Cardiac muscle cell (in vitro differentiated cells and primary cell): Measurements from ENCODE around the gene ABR. TPM values are rescaled to one million over a fixed set of nuclear protein-coding genes. Genes with fewer than 3 reads are reported as not detected.

Source experiments
- DNase-seq, 2 donors: peaks; one replicate each; pipeline versions ENCODE4 v3.0.0 to v3.0.0-alpha.2; 2010 to 2017; ENCODE audit warnings: low read depth in 1 of 2, low spot score in 1 of 2
- H3K27ac ChIP-seq: fragments of 200-600 bp; sonication (generic); 2 replicates; pipeline ENCODE4 v1.5.1; 2016
- H3K27me3 ChIP-seq: fragments of 200-600 bp; sonication (generic); 2 replicates; pipeline ENCODE4 v1.6.0; 2016; ENCODE audit warnings: control low read depth
- H3K36me3 ChIP-seq: fragments of 200-600 bp; sonication (generic); 2 replicates; pipeline ENCODE4 v1.5.1; 2016; ENCODE audit warnings: control low read depth
- H3K4me1 ChIP-seq: fragments of 200-600 bp; sonication (generic); 2 replicates; pipeline ENCODE4 v1.8.1; 2017; ENCODE audit warnings: low read depth, mild to moderate bottlenecking, mixed run types
- H3K4me3 ChIP-seq: fragments of 200-600 bp; sonication (generic); 2 replicates; pipeline ENCODE4 v1.5.1; 2016; ENCODE audit warnings: mild to moderate bottlenecking
- H3K9me3 ChIP-seq: fragments of 200-600 bp; sonication (generic); 2 replicates; pipeline ENCODE4 v1.5.1; 2017; ENCODE audit warnings: low read depth, mild to moderate bottlenecking, control low read depth
- polyA plus RNA-seq: library from polyadenylated mRNA; unstranded; fragments of >200 nt; fragmentation: Nextera tagmentation; extraction: Ambion mirVana; gene quantifications from 2 replicates; pipeline ENCODE4 v1.2.1, GENCODE V29; 2016
- total RNA-seq: library from RNA; depleted of rRNA; stranded (reverse); fragments of >200 nt; gene quantifications from 2 replicates; pipeline ENCODE4 v1.2.3, GENCODE V29; 2016
- TF ChIP-seq, protein P1 (sequence below): IDR thresholded peaks from 2 replicates; pipeline ENCODE4 v1.5.1; 2012; ENCODE audit warnings: low read depth, mild to moderate bottlenecking, low read length

Gene ABR
- total and polyA plus RNA-seq, 2 experiments from 2014 or later: 23.5 to 67.5 TPM

DNA sequence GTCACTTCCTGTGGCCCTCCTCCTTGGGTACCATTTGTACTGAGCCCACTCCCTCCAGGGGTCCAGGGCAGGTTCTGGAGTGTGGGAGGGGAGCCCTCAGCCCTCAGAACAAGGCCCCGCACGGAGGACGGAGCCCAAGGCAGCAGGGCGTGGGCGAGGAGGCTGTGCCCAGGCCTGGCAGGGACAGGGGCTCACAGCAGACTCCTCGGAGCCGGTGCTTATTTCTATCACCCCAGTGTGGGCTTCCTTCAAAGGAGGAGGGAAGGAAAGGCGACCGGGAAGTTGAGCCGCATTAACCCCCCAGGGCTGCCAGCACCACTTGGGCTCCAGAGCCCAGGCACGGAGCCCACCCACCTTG lies 54.0 kb downstream of the ABR start:
- TF ChIP-seq, protein P1, sequence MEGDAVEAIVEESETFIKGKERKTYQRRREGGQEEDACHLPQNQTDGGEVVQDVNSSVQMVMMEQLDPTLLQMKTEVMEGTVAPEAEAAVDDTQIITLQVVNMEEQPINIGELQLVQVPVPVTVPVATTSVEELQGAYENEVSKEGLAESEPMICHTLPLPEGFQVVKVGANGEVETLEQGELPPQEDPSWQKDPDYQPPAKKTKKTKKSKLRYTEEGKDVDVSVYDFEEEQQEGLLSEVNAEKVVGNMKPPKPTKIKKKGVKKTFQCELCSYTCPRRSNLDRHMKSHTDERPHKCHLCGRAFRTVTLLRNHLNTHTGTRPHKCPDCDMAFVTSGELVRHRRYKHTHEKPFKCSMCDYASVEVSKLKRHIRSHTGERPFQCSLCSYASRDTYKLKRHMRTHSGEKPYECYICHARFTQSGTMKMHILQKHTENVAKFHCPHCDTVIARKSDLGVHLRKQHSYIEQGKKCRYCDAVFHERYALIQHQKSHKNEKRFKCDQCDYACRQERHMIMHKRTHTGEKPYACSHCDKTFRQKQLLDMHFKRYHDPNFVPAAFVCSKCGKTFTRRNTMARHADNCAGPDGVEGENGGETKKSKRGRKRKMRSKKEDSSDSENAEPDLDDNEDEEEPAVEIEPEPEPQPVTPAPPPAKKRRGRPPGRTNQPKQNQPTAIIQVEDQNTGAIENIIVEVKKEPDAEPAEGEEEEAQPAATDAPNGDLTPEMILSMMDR: no peak
- no peaks in the 10 kb centered on the region for H3K36me3 ChIP-seq
- DNase-seq: no peak
- H3K9me3 ChIP-seq: no peaks in the 10 kb centered on the region
- H3K4me3 ChIP-seq: no peak overlapping the region
- H3K27me3 ChIP-seq: no peaks in the 10 kb centered on the region
- H3K27ac ChIP-seq: no peak overlapping the region
- peaks cover 13% of the 10 kb centered on the region for H3K4me1 ChIP-seq

DNA sequence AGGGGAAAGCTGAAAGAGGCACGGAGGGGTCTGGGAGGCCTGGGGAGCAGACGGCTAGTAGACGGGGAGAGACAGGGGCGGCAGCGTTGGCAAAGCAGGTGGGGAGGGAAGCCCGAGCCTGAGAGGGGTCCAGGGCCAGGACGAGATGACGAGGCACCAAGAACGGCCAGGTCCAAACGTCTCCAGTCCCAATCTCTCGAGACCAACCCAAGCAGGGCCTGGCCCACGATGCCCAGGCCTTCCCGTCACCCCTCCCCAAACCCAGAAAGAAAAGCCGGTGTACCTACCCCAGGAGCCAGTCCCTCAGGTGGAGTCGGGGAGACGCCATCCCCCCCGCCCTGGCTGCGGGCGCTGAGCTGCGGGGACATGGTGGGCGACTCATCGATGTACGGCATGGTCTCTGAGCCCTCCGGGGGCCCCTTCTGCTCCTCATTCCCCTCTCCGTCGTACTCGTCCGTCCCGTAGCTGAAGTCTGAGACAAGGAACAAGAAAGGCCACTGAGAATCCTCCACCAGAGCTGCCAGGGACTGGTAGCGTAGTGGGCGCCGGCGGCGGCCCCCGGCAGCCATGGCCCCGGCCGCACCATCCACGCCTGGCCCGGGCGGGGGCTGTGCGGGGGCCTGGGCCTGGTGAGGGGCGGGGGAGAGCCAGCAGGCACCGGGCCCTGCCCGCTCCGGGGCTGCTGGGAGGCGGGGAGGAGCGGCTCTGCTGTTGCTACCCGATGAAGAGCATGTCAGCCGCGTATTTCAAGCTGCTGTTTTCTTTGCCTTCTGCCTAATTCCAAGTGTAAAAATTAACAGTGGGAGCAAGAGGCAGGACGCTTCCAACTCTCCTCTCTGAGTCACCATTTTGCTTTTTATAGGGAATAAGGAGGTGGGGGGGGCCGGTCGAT lies 54.6 kb downstream of the ABR start:
- Histone ChIP-seq H3K4me1 (peaks cover 13% of the 10 kb centered on the region), H3K27me3 (no peaks in the 10 kb centered on the region), H3K36me3 (no peaks in the 10 kb centered on the region), H3K4me3 (no peak overlapping the region), H3K27ac (no peak overlapping the region), H3K9me3 (no peaks in the 10 kb centered on the region)
- TF ChIP-seq, protein P1: no peak
- DNase-seq: no peak

DNA sequence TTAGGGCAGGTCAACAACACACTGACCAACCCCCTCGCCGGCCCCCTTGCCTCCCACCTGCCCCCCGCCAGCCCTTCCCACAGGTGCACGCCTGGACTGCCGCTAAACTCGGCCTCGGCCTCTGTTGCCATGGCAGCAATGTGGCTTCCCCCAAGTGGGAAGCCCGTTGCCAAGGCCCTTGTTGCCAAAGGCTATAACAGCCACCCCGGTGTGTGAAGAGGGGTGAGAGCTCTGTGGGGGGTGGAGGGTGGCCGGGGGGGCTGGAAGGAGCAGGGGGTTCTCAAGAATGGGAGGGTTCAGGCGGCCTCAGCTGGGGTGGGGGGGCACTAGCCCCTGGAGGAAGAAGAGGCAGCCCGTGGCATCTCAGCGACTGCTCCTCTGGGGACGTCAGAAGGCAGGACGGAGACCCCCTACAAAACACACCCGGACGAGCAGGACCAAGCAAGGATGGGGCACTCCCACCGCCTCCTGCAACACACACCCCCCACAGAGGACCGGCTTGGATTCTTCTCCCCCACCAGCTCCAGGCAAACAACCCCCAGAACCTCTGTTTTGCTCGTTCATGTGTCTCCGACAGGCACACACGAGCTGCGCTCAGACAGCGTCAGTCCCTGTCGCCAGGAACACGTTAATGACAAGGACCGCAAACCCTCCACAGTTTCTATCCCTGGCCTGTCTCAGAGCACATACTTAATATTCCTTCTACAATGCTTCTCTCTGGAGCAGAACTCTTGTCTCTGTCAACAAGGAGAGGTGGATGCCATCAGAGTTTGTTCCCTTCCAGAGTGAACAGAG lies 55.7 kb downstream of the ABR start:
- Histone ChIP-seq H3K4me1 (peaks cover 13% of the 10 kb centered on the region), H3K27ac (peak overlapping the region; percentile 49)
- DNase-seq: no peak

DNA sequence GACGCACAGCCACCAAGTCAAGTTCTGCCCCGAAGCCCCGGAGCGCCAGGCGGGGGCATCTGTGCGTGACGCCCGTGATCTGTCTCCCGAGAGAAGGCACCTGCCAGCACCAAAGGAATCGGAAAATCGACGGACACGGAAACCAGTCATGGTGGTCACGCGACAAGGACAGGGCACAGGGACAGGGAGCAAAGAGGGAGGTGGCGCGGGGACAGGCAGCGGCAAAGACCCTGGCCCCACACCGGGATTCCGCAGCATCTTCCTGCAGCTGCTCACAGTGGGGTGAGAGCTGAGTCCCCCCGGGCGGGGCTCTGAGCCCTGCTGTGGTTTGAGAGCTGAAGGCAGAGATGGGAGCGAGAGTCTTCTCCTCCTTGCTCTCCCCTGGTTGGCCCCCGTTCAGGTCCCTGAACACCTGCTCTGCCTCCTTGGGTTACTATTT lies 56.4 kb downstream of the ABR start:
- no peak overlapping the region for H3K27ac ChIP-seq
- no peak overlapping the region for H3K4me3 ChIP-seq

More for the DNA sequence above, 55.7 kb downstream of the ABR start:
- TF ChIP-seq, protein P1: no peak
- Histone ChIP-seq H3K36me3 (no peaks in the 10 kb centered on the region), H3K27me3 (no peaks in the 10 kb centered on the region), H3K9me3 (no peaks in the 10 kb centered on the region), H3K4me3 (no peak overlapping the region)

More for the DNA sequence above, 56.4 kb downstream of the ABR start:
- Histone ChIP-seq H3K27me3 (no peaks in the 10 kb centered on the region), H3K4me1 (peaks cover 13% of the 10 kb centered on the region), H3K36me3 (no peaks in the 10 kb centered on the region), H3K9me3 (no peaks in the 10 kb centered on the region)
- no peak for DNase-seq
- TF ChIP-seq, protein P1: no peak
